ENCODE results near the gene NAIP.
"Not testable (repeated sequence)": the region's sequence is repeated elsewhere in the genome, so short reads cannot be mapped to it uniquely, and the experiment has no call there.

NAIP gene

GRCh38 chr5:70967220-70967619 is 57.9 kb downstream of the NAIP start:
- H3K9me3 Mint-ChIP-seq; H3K4me3 Mint-ChIP-seq; H3K4me1 Mint-ChIP-seq; ATAC-seq (replicated peaks); DNase-seq; H3K27ac Mint-ChIP-seq; H3K36me3 Mint-ChIP-seq; H3K27me3 Mint-ChIP-seq: not testable (repeated sequence)

- not testable (repeated sequence) for ATAC-seq (replicated peaks); H3K9me3 Mint-ChIP-seq
Observed at GRCh38 chr5:70964531-70964930, 60.6 kb downstream of the NAIP start.

GRCh38 chr5:70953068-70953467 is 72.1 kb downstream of the NAIP start:
- not testable (repeated sequence) for ATAC-seq (replicated peaks); H3K4me1 Mint-ChIP-seq; H3K27me3 Mint-ChIP-seq; H3K4me3 Mint-ChIP-seq; H3K36me3 Mint-ChIP-seq; DNase-seq; H3K27ac Mint-ChIP-seq; H3K9me3 Mint-ChIP-seq

More at GRCh38 chr5:70964531-70964930, 60.6 kb downstream of the NAIP start:
- H3K27ac Mint-ChIP-seq, H3K4me3 Mint-ChIP-seq, H3K36me3 Mint-ChIP-seq, DNase-seq, H3K4me1 Mint-ChIP-seq, H3K27me3 Mint-ChIP-seq: not testable (repeated sequence)

GRCh38 chr5:70932560-70932959 is 92.6 kb downstream of the NAIP start:
- DNase-seq; H3K27me3 Mint-ChIP-seq; H3K36me3 Mint-ChIP-seq; ATAC-seq (replicated peaks); H3K9me3 Mint-ChIP-seq; H3K4me3 Mint-ChIP-seq; H3K4me1 Mint-ChIP-seq; H3K27ac Mint-ChIP-seq: not testable (repeated sequence)

- H3K9me3 Mint-ChIP-seq; H3K4me3 Mint-ChIP-seq; H3K27ac Mint-ChIP-seq; DNase-seq; H3K36me3 Mint-ChIP-seq; ATAC-seq (replicated peaks); H3K27me3 Mint-ChIP-seq; H3K4me1 Mint-ChIP-seq: not testable (repeated sequence)
Observed at GRCh38 chr5:70931709-70932368, 93.3 kb downstream of the NAIP start.

GRCh38 chr5:70925211-70925562 is 100.0 kb downstream of the NAIP start:
- H3K27ac Mint-ChIP-seq, H3K27me3 Mint-ChIP-seq, H3K9me3 Mint-ChIP-seq, DNase-seq, H3K36me3 Mint-ChIP-seq, H3K4me3 Mint-ChIP-seq, H3K4me1 Mint-ChIP-seq: not testable (repeated sequence)
- peak; percentile 62 to 68 for ATAC-seq (replicated peaks)

All from stimulated activated naive B cell treated with anti-CD40 and anti-IgM and Interleukin-4, amounts not matched to agents 10 μg/mL and 1 μg/mL and 100 μg/mL, for 72 hours (primary cell).